ENCODE data around the gene PLAU. TPM values are rescaled to one million over a fixed set of nuclear protein-coding genes. Genes with fewer than 3 reads are reported as not detected.

The PLAU gene
- total and polyA plus RNA-seq, 9 of the 15 experiments (the other 6 are each of a cell fraction or from before 2014, with no cell fraction given), result 2.1 to 16.9 (median 3.3) TPM

GRCh38 chr10:73886085-73886529 lies 24.8 kb upstream of the PLAU start (continued):
- no peak for TF ChIP-seq ZNF146 (CRISPR knock-in tag; IDR thresholded peaks at IDR 0.05; ENCODE audit: unreplicated experiment)
- TF ChIP-seq ZNF280B (CRISPR knock-in tag; IDR thresholded peaks at IDR 0.05), result no peak
- peak; percentile 58 for TF ChIP-seq BRD9 (IDR thresholded peaks at IDR 0.05; ENCODE audit: low read depth, partially characterized antibody)
- peak; percentile 62; the same call in 1 of the 2 replicates for TF ChIP-seq CTBP1 (IDR thresholded peaks at IDR 0.05; ENCODE audit: borderline replicate concordance)
- 0 out of 2 replicates have a peak, but pooled peaks have one; percentile 10 for TF ChIP-seq RREB1 (CRISPR knock-in tag; IDR thresholded peaks at IDR 0.05)
- TF ChIP-seq POLR3G (IDR thresholded peaks at IDR 0.05; ENCODE audit: extremely low read depth, insufficient read length, insufficient replicate concordance), result no peak
- peak; percentile 98 for TF ChIP-seq SMC3 (conservative IDR thresholded peaks at IDR 0.05; ENCODE audit: insufficient read depth, low read depth, low read length)
- no peak for TF ChIP-seq ZBED1 (IDR thresholded peaks at IDR 0.05)
- TF ChIP-seq KDM4B (IDR thresholded peaks at IDR 0.05; ENCODE audit: borderline replicate concordance in 2 of 2, low read depth in 1 of 2), result no peak
- TF ChIP-seq NRF1 (conservative IDR thresholded peaks at IDR 0.05 in 1 of 2, IDR thresholded peaks at IDR 0.05 in 1 of 2), result no peak
- TF ChIP-seq RBFOX2 (IDR thresholded peaks at IDR 0.05; ENCODE audit: low read depth, low read length), result no peak
- no peak for TF ChIP-seq SMARCC2 (IDR thresholded peaks at IDR 0.05; ENCODE audit: low read depth)
- TF ChIP-seq EP400 (IDR thresholded peaks at IDR 0.05), result 0 out of 2 replicates have a peak, but pooled peaks have one; percentile 23
- TF ChIP-seq ZNF77 (CRISPR knock-in tag; IDR thresholded peaks at IDR 0.05), result no peak
- TF ChIP-seq, protein P1, sequence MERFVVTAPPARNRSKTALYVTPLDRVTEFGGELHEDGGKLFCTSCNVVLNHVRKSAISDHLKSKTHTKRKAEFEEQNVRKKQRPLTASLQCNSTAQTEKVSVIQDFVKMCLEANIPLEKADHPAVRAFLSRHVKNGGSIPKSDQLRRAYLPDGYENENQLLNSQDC (CRISPR knock-in tag; IDR thresholded peaks at IDR 0.05), result no peak
- TF ChIP-seq ZNF384 (IDR thresholded peaks at IDR 0.05; ENCODE audit: low read depth, low read length), result no peak
- no peak for TF ChIP-seq MTA1 (IDR thresholded peaks at IDR 0.05; ENCODE audit: borderline replicate concordance)
- no peak for TF ChIP-seq ZC3H8 (IDR thresholded peaks at IDR 0.05)
- no peak for TF ChIP-seq TAL1 (IDR thresholded peaks at IDR 0.05)
- no peak for TF ChIP-seq SMAD3 (CRISPR knock-in tag; conservative IDR thresholded peaks at IDR 0.05)
- no peak for TF ChIP-seq PCBP2 (IDR thresholded peaks at IDR 0.05; ENCODE audit: low read depth, low read length, poor library complexity, severe bottlenecking)

Data from K562 (cell line).